ENCODE measurements around the gene SOWAHA. TPM values are rescaled to one million over a fixed set of nuclear protein-coding genes. Genes with fewer than 3 reads are reported as not detected.

Gene SOWAHA
- total and polyA plus RNA-seq, 2 of the 8 experiments (the other 6 are each of a cell fraction or from before 2014, with no cell fraction given): 0.09 to 0.11 TPM

DNA sequence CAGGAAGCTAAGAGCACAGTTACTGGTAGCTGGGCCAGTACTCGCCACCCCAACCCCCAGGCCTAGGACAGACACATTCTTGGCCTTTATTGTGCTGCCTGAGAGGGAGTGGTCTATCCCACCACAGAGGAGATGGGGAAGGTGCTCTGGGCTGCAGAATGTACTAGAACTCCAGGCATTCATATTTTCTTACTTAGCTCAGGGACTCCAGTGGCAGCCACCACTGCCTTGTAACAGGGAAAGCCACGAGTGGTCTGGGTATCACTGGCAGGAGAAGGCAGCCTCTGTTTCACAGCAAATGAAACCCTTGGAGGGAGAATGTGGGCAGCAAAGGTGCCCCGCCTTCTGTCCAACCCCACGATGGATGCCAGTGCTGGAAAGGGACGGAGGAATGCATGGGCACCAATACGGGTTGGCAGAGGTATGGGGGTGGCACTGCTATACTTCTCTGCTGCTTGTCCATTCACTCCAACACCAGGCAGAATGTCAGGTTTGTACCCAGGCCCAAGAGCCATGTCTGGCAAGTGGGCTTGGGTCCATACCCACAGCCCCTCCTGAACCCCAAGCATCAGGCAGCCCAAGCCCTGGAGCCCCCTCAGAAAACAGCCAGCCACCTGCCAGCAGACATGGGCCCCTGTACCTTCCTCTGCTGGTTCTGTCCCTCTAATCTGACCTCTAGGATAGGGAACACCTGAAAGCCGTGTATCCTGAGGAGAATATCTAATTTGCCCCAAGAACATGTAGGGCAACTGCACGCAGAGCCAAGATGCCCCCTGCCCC is 40.6 kb upstream of the SOWAHA start:
- DNase-seq (ENCODE audit: low read depth in 1 of 2, low spot score in 2 of 2): no peak
- ChIA-PET POLR2A (ENCODE audit: partially characterized antibody) (interaction anchor here (1.2 kb wide), 1 partner anchor 10 kb away, joined by 4 read pairs; no protein-coding TSS in a partner anchor), CTCF (ENCODE audit: partially characterized antibody) (interaction anchor here (0.9 to 6.6 kb wide), 7 partner anchors 9 to 56 kb away, joined by 3 to 58 read pairs (median 4); partner anchors contain the start of gene CCNI2)
- no peak overlapping the region for H3K56ac ChIP-seq (replicated peaks; ENCODE audit: insufficient read length, low read depth, low read length)
- no peak overlapping the region for H4K8ac ChIP-seq (ENCODE audit: extremely low read depth, insufficient read depth, low read length)
- H3K36me3 ChIP-seq (ENCODE audit: control insufficient read depth in 2 of 4, insufficient read depth in 4 of 4, low read length in 3 of 4): no peaks in the 10 kb centered on the region
- H3K79me2 ChIP-seq (ENCODE audit: control insufficient read depth in 1 of 2, insufficient read depth in 2 of 2, low read length in 2 of 2): peaks cover 0 to 7% of the 10 kb centered on the region in 2 experiments; a peak in 1 of 4 replicates
- no peak overlapping the region for H2BK120ac ChIP-seq (replicated peaks; ENCODE audit: low read depth, low read length)
- H2AFZ ChIP-seq (ENCODE audit: low read length): no peak overlapping the region
- no peak overlapping the region for H3K4ac ChIP-seq (replicated peaks; ENCODE audit: insufficient read length, low read depth, low read length)
- H3K23ac ChIP-seq (ENCODE audit: insufficient read length): no peak overlapping the region
- H3K27me3 ChIP-seq (replicated peaks in 1 of 4; ENCODE audit: control insufficient read depth in 3 of 4, extremely low read depth in 1 of 4, insufficient read depth in 3 of 4, low read length in 3 of 4): peaks cover 0 to 28% (median 19%) of the 10 kb centered on the region in 4 experiments; a peak in 6 of 7 replicates
- no peak overlapping the region for H3K27ac ChIP-seq (ENCODE audit: low read depth, low read length)
- 0 out of 4 replicates have a peak overlapping the region, but pooled peaks of 1 of the 2 experiments have one; percentile 22 for H3K4me2 ChIP-seq (ENCODE audit: insufficient read depth in 1 of 2, low read depth in 2 of 2, low read length in 2 of 2)
- WGBS, 2 experiments (ENCODE audit: extremely low coverage in 1 of 2, insufficient coverage in 1 of 2, insufficient read length in 1 of 2, insufficient replicate concordance in 2 of 2, low coverage in 1 of 2, low lambda C conversion rate in 2 of 2, missing lambda C conversion rate in 1 of 2): 98% methylated on average over 8 of the region's 8 CpGs; no CpG with 5 or more reads in 1 of the 2 experiments
- H2BK12ac ChIP-seq (ENCODE audit: low read depth, low read length): peak overlapping the region; percentile 17
- H3K18ac ChIP-seq (ENCODE audit: extremely low read depth, low read length): no peak overlapping the region
- H2BK15ac ChIP-seq (ENCODE audit: low read length): no peak overlapping the region
- no peak overlapping the region for H2BK5ac ChIP-seq (ENCODE audit: low read depth, low read length)
- no peak overlapping the region for H2BK20ac ChIP-seq (ENCODE audit: low read length)
- peaks cover 3 to 13% of the 10 kb centered on the region in 2 experiments for H4K20me1 ChIP-seq (replicated peaks in 1 of 2; ENCODE audit: control insufficient read depth in 1 of 2, insufficient read depth in 2 of 2, low read length in 2 of 2)
- no peak overlapping the region for H3K14ac ChIP-seq (ENCODE audit: insufficient read length)
- H3K9ac ChIP-seq (replicated peaks in 1 of 4; ENCODE audit: extremely low read depth in 1 of 4, low read depth in 3 of 4, low read length in 3 of 4): no peak overlapping the region
- H4K91ac ChIP-seq (replicated peaks; ENCODE audit: insufficient read length, low read length): no peak overlapping the region
- H3K23me2 ChIP-seq (ENCODE audit: low read depth, low read length): peaks cover 5% of the 10 kb centered on the region
- H2AK5ac ChIP-seq (ENCODE audit: low read depth, low read length): peak overlapping the region; percentile 46; the same call in 1 of the 2 replicates
- H3K4me3 ChIP-seq (ENCODE audit: extremely low read depth in 1 of 4, insufficient read depth in 2 of 4, low read depth in 3 of 4, low read length in 4 of 4): no peak overlapping the region
- peaks cover 4% of the 10 kb centered on the region for H3K79me1 ChIP-seq (ENCODE audit: low read depth, low read length)
- FAIRE-seq: no peak
- no peaks in the 10 kb centered on the region for H3K9me3 ChIP-seq (ENCODE audit: insufficient read depth in 2 of 2, low read depth in 1 of 2, low read length in 1 of 2)
- no peak overlapping the region for H4K5ac ChIP-seq (ENCODE audit: insufficient read length, low read depth, low read length)
- peaks cover 0 to 22% (median 5%) of the 10 kb centered on the region in 4 experiments; a peak in 5 of 7 replicates for H3K4me1 ChIP-seq (replicated peaks in 1 of 4; ENCODE audit: control insufficient read depth in 3 of 4, insufficient read depth in 4 of 4, low read length in 3 of 4)
- no peak for TF ChIP-seq CHD1 (IDR thresholded peaks at IDR 0.05; ENCODE audit: low read depth, low read length)
- no peak for TF ChIP-seq RFX5 (IDR thresholded peaks at IDR 0.05; ENCODE audit: borderline replicate concordance, low read depth, low read length)
- TF ChIP-seq, protein P1, sequence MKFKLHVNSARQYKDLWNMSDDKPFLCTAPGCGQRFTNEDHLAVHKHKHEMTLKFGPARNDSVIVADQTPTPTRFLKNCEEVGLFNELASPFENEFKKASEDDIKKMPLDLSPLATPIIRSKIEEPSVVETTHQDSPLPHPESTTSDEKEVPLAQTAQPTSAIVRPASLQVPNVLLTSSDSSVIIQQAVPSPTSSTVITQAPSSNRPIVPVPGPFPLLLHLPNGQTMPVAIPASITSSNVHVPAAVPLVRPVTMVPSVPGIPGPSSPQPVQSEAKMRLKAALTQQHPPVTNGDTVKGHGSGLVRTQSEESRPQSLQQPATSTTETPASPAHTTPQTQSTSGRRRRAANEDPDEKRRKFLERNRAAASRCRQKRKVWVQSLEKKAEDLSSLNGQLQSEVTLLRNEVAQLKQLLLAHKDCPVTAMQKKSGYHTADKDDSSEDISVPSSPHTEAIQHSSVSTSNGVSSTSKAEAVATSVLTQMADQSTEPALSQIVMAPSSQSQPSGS (IDR thresholded peaks at IDR 0.05; ENCODE audit: low read length): no peak
- no peak for TF ChIP-seq EGR1 (IDR thresholded peaks at IDR 0.05; ENCODE audit: borderline replicate concordance, low read depth, low read length)
- TF ChIP-seq ZNF274 (IDR thresholded peaks at IDR 0.05; ENCODE audit: borderline replicate concordance, extremely low read depth, low read length): no peak
- no peak for TF ChIP-seq RBBP5 (IDR thresholded peaks at IDR 0.05; ENCODE audit: borderline replicate concordance, low read depth, low read length)
- no peak for TF ChIP-seq POLR2A (IDR thresholded peaks at IDR 0.05; ENCODE audit: control extremely low read depth in 1 of 2, low read depth in 2 of 2, low read length in 2 of 2)
- no peak for TF ChIP-seq GABPA (IDR thresholded peaks at IDR 0.05; ENCODE audit: borderline replicate concordance, insufficient read depth, low read length)
- TF ChIP-seq PHF8 (conservative IDR thresholded peaks at IDR 0.05; ENCODE audit: low read depth, low read length): no peak
